ENCODE measurements around the gene SPN. TPM values are rescaled to one million over a fixed set of nuclear protein-coding genes. Genes with fewer than 3 reads are reported as not detected.
"Not testable (repeated sequence)": the region's sequence is repeated elsewhere in the genome, so short reads cannot be mapped to it uniquely, and the experiment has no call there.

The SPN gene
- 1 to 10 TPM; 1.6 to 2.0 TPM for total RNA-seq

GRCh38 chr16:29663016-29663806 lies at the start of gene SPN:
Gene SPN (plus strand): TSS chr16:29663247. CDS start chr16:29663729, 482 bp downstream.
- intact Hi-C loops (cut with DNase I): no loop called here
- Histone ChIP-seq H3K9me3 (no peaks in the 10 kb centered on the region), H3K27me3 (replicated peaks; ENCODE audit: insufficient read depth) (no peaks in the 10 kb centered on the region), H3K27ac (no peak within 1 kb of the TSS), H3K36me3 (no peaks in the 10 kb centered on the region), H3K4me1 (replicated peaks) (no peaks in the 10 kb centered on the region), H3K4me3 (peak within 1 kb of the TSS in 1 of 2 donors; percentile 1)
- WGBS: 76% methylated on average over 18 of the region's 18 CpGs
- no peak for DNase-seq (ENCODE audit: low spot score)
- TF ChIP-seq POLR2AphosphoS5 (IDR thresholded peaks at IDR 0.05): no peak
- no peak for TF ChIP-seq CTCF (IDR thresholded peaks at IDR 0.05)
- no peak for TF ChIP-seq POLR2A (IDR thresholded peaks at IDR 0.05)

GRCh38 chr16:29613307-29614057 lies 49.6 kb upstream of the SPN start:
- WGBS: 5% methylated on average over 44 of the region's 100 CpGs

GRCh38 chr16:29614691-29615314 lies 48.2 kb upstream of the SPN start:
- H3K4me3 ChIP-seq; intact Hi-C loops (cut with DNase I); H3K27ac ChIP-seq; H3K27me3 ChIP-seq (replicated peaks; ENCODE audit: insufficient read depth); DNase-seq (ENCODE audit: low spot score); H3K4me1 ChIP-seq (replicated peaks); H3K36me3 ChIP-seq; H3K9me3 ChIP-seq: not testable (repeated sequence)
- WGBS: 55% methylated on average over 18 of the region's 22 CpGs

More at GRCh38 chr16:29613307-29614057, 49.6 kb upstream of the SPN start:
- peak; percentile 70 for TF ChIP-seq POLR2A (IDR thresholded peaks at IDR 0.05)
- H3K36me3 ChIP-seq; H3K4me1 ChIP-seq (replicated peaks); intact Hi-C loops (cut with DNase I); H3K27me3 ChIP-seq (replicated peaks; ENCODE audit: insufficient read depth); H3K27ac ChIP-seq; H3K9me3 ChIP-seq: not testable (repeated sequence)
- peak; percentile 57 for DNase-seq (ENCODE audit: low spot score)
- H3K4me3 ChIP-seq: peak overlapping the region; percentile 26 to 49

GRCh38 chr16:29616127-29616526 lies 46.9 kb upstream of the SPN start:
- H3K4me1 ChIP-seq (replicated peaks); H3K27me3 ChIP-seq (replicated peaks; ENCODE audit: insufficient read depth); H3K4me3 ChIP-seq; intact Hi-C loops (cut with DNase I); H3K9me3 ChIP-seq; DNase-seq (ENCODE audit: low spot score); H3K36me3 ChIP-seq; H3K27ac ChIP-seq: not testable (repeated sequence)
- WGBS: 69% methylated on average over 5 of the region's 6 CpGs

GRCh38 chr16:29620591-29620990 lies 42.5 kb upstream of the SPN start:
- H3K9me3 ChIP-seq; H3K36me3 ChIP-seq; H3K4me1 ChIP-seq (replicated peaks); intact Hi-C loops (cut with DNase I); H3K27ac ChIP-seq; H3K4me3 ChIP-seq; DNase-seq (ENCODE audit: low spot score); H3K27me3 ChIP-seq (replicated peaks; ENCODE audit: insufficient read depth): not testable (repeated sequence)
- 84% methylated on average over 6 of the region's 6 CpGs for WGBS

- H3K27ac ChIP-seq; H3K4me3 ChIP-seq; H3K9me3 ChIP-seq; intact Hi-C loops (cut with DNase I); H3K27me3 ChIP-seq (replicated peaks; ENCODE audit: insufficient read depth); H3K36me3 ChIP-seq; DNase-seq (ENCODE audit: low spot score); H3K4me1 ChIP-seq (replicated peaks): not testable (repeated sequence)
- 92% methylated on average over 11 of the region's 18 CpGs for WGBS
These were observed 40.3 kb upstream of the SPN start for GRCh38 chr16:29622738-29623137.

- H3K27ac ChIP-seq; H3K4me3 ChIP-seq; H3K36me3 ChIP-seq; intact Hi-C loops (cut with DNase I); H3K27me3 ChIP-seq (replicated peaks; ENCODE audit: insufficient read depth); DNase-seq (ENCODE audit: low spot score); H3K9me3 ChIP-seq; H3K4me1 ChIP-seq (replicated peaks): not testable (repeated sequence)
- WGBS: 98% methylated on average over 5 of the region's 5 CpGs
These were observed 39.8 kb upstream of the SPN start for GRCh38 chr16:29623253-29623652.

- WGBS: 73% methylated on average over 4 of the region's 4 CpGs
- intact Hi-C loops (cut with DNase I); H3K9me3 ChIP-seq; H3K4me1 ChIP-seq (replicated peaks); DNase-seq (ENCODE audit: low spot score); H3K4me3 ChIP-seq; H3K27ac ChIP-seq; H3K36me3 ChIP-seq; H3K27me3 ChIP-seq (replicated peaks; ENCODE audit: insufficient read depth): not testable (repeated sequence)
These were observed 37.9 kb upstream of the SPN start for GRCh38 chr16:29625114-29625513.

GRCh38 chr16:29626778-29627331 lies 36.2 kb upstream of the SPN start:
- WGBS: 82% methylated on average over 16 of the region's 16 CpGs

GRCh38 chr16:29627661-29628075 lies 35.4 kb upstream of the SPN start:
- WGBS: 59% methylated on average over 2 of the region's 7 CpGs
- DNase-seq (ENCODE audit: low spot score); intact Hi-C loops (cut with DNase I); H3K27ac ChIP-seq; H3K4me1 ChIP-seq (replicated peaks); H3K27me3 ChIP-seq (replicated peaks; ENCODE audit: insufficient read depth); H3K36me3 ChIP-seq; H3K9me3 ChIP-seq; H3K4me3 ChIP-seq: not testable (repeated sequence)

More at GRCh38 chr16:29626778-29627331, 36.2 kb upstream of the SPN start:
- H3K36me3 ChIP-seq; DNase-seq (ENCODE audit: low spot score); H3K4me1 ChIP-seq (replicated peaks); intact Hi-C loops (cut with DNase I); H3K27ac ChIP-seq; H3K4me3 ChIP-seq; H3K9me3 ChIP-seq; H3K27me3 ChIP-seq (replicated peaks; ENCODE audit: insufficient read depth): not testable (repeated sequence)
